ENCODE data around the gene CTDSPL2.
A peak's percentile ranks its signal among the peaks of the same experiment; 100 is the strongest.
"Not testable (repeated sequence)": the region's sequence is repeated elsewhere in the genome, so short reads cannot be mapped to it uniquely, and the experiment has no call there.

The CTDSPL2 gene

GRCh38 chr15:44441095-44441501, 13.7 kb downstream of the CTDSPL2 start:
- H3K4me3 ChIP-seq (ENCODE audit: low read depth, low read length), result no peak overlapping the region
- DNase-seq (ENCODE audit: low read depth), result peak; percentile 57
- TF ChIP-seq MYC (IDR thresholded peaks at IDR 0.05; ENCODE audit: low read depth, low read length), result no peak
- no peak for TF ChIP-seq CTCF (IDR thresholded peaks at IDR 0.05; ENCODE audit: low read depth, low read length)
- no peak for TF ChIP-seq POLR2A (IDR thresholded peaks at IDR 0.05; ENCODE audit: extremely low read depth, insufficient read length)
- no peak for TF ChIP-seq MAX (IDR thresholded peaks at IDR 0.05; ENCODE audit: low read depth, low read length)

- no peak overlapping the region for H3K4me3 ChIP-seq (ENCODE audit: low read depth, low read length)
- no peak for DNase-seq (ENCODE audit: low read depth)
- TF ChIP-seq CTCF (IDR thresholded peaks at IDR 0.05; ENCODE audit: low read depth, low read length) (no peak), MYC (IDR thresholded peaks at IDR 0.05; ENCODE audit: low read depth, low read length) (no peak), POLR2A (IDR thresholded peaks at IDR 0.05; ENCODE audit: extremely low read depth, insufficient read length) (no peak), MAX (IDR thresholded peaks at IDR 0.05; ENCODE audit: low read depth, low read length) (no peak)
These were observed 16.1 kb downstream of the CTDSPL2 start for GRCh38 chr15:44443515-44443914.

GRCh38 chr15:44447772-44448376, 20.4 kb downstream of the CTDSPL2 start:
- TF ChIP-seq POLR2A (IDR thresholded peaks at IDR 0.05; ENCODE audit: extremely low read depth, insufficient read length) (no peak), MYC (IDR thresholded peaks at IDR 0.05; ENCODE audit: low read depth, low read length) (no peak), MAX (IDR thresholded peaks at IDR 0.05; ENCODE audit: low read depth, low read length) (peak; percentile 51; the same call in 1 of the 2 replicates)
- no peak for DNase-seq (ENCODE audit: low read depth)
- no peak overlapping the region for H3K4me3 ChIP-seq (ENCODE audit: low read depth, low read length)

GRCh38 chr15:44450172-44450571, 22.7 kb downstream of the CTDSPL2 start:
- TF ChIP-seq MYC (IDR thresholded peaks at IDR 0.05; ENCODE audit: low read depth, low read length) (no peak), POLR2A (IDR thresholded peaks at IDR 0.05; ENCODE audit: extremely low read depth, insufficient read length) (no peak), CTCF (IDR thresholded peaks at IDR 0.05; ENCODE audit: low read depth, low read length) (no peak), MAX (IDR thresholded peaks at IDR 0.05; ENCODE audit: low read depth, low read length) (no peak)
- DNase-seq (ENCODE audit: low read depth), result no peak
- no peak overlapping the region for H3K4me3 ChIP-seq (ENCODE audit: low read depth, low read length)

- not testable (repeated sequence) for H3K4me3 ChIP-seq (ENCODE audit: low read depth, low read length); DNase-seq (ENCODE audit: low read depth)
These were observed 26.3 kb downstream of the CTDSPL2 start for GRCh38 chr15:44453578-44454283.

- H3K4me3 ChIP-seq (ENCODE audit: low read depth, low read length), result no peak overlapping the region
- DNase-seq (ENCODE audit: low read depth), result no peak
- no peak for TF ChIP-seq POLR2A (IDR thresholded peaks at IDR 0.05; ENCODE audit: extremely low read depth, insufficient read length)
These were observed 31.0 kb downstream of the CTDSPL2 start for GRCh38 chr15:44458429-44458828.

GRCh38 chr15:44468709-44469385, 41.4 kb downstream of the CTDSPL2 start:
- DNase-seq (ENCODE audit: low read depth), result no peak
- H3K4me3 ChIP-seq (ENCODE audit: low read depth, low read length), result no peak overlapping the region
- TF ChIP-seq MAX (IDR thresholded peaks at IDR 0.05; ENCODE audit: low read depth, low read length) (no peak), CTCF (IDR thresholded peaks at IDR 0.05; ENCODE audit: low read depth, low read length) (no peak), POLR2A (IDR thresholded peaks at IDR 0.05; ENCODE audit: extremely low read depth, insufficient read length) (no peak), MYC (IDR thresholded peaks at IDR 0.05; ENCODE audit: low read depth, low read length) (no peak)

Data from NB4 (cell line).